ENCODE results near the gene WNT5B. TPM values are rescaled to one million over a fixed set of nuclear protein-coding genes. Genes with fewer than 3 reads are reported as not detected.

Gene WNT5B
- total and polyA plus RNA-seq, 2 of the 8 experiments (the other 6 are each of a cell fraction or from before 2014, with no cell fraction given) = 0.91 to 1.2 TPM

- TF ChIP-seq EZH2 (IDR thresholded peaks at IDR 0.05; ENCODE audit: low read depth, low read length, severe bottlenecking) (no peak), NANOG (IDR thresholded peaks at IDR 0.05; ENCODE audit: insufficient read depth, low read depth, low read length, poor library complexity, severe bottlenecking) (no peak), PHF8 (conservative IDR thresholded peaks at IDR 0.05; ENCODE audit: low read depth, low read length) (no peak), POU5F1 (IDR thresholded peaks at IDR 0.05; ENCODE audit: low read depth, low read length) (no peak), NRF1 (IDR thresholded peaks at IDR 0.05; ENCODE audit: low read depth, low read length) (no peak)
Measured at GRCh38 chr12:1666685-1667162, 37.7 kb downstream of the WNT5B start (continued).

Measured in H1 (cell line).